Stimulated activated CD4-positive, alpha-beta T cell treated with anti-CD3 and anti-CD28 coated beads, Interleukin-2, amount 100 ng/mL, for 24 hours (primary cell): ENCODE data around the gene LGR6.
A peak's percentile ranks its signal among the peaks of the same experiment; 100 is the strongest.
"Not testable (repeated sequence)": the region's sequence is repeated elsewhere in the genome, so short reads cannot be mapped to it uniquely, and the experiment has no call there.

Experiments used
- DNase-seq, 2 donors: peaks; one replicate each; pipeline ENCODE4 v3.0.0-alpha.2; 2020

LGR6 gene

DNA sequence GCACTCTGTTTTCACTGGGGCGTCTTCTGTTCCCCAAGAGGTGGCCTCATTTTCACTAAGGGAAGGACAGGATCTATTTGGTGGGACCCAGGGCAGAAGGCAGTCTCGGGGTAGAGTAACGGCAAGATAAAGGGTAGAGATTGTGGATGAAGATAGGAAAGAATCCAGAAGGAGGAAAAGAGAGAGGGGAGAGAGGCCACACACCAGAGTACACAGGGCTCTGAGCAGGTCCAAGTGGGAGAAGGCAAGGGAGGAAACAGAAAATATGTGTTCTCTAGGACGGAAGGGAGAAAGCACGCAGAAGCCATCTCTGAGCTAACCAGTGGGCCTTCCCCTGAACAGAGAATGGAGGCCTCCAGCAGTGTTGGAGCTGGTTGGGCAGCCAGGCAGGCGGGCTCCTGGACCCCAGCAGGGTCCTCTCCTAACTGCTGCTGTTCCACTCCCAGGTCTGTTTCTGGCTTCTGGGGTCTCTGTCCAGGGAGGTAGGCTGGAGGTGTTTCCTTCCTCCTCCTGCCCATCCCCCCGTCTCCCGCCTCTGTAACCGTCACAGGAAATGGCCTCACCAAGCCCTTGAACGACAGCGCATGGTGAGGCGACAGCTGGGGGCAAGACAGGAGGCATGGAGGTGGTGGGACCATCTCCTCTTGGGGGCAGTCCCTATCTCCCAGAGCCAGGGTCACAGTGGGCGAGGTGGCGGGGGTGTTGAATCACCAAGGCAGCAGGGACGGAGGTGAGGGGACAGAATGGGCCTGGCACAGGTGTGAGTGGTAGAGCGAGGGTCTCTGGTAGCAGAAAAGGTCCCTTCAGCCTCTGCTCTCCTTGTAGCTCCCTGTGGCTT lies 33.8 kb upstream of the LGR6 start:
- peak; percentile 77 to 79 for DNase-seq

- DNase-seq = peak; percentile 91 to 92
Measured at GRCh38 chr1:202160377-202160940, 33.1 kb upstream of the LGR6 start, which contains the start of gene PTPN7. Gene PTPN7, minus strand, starts transcription at chr1:202160602. Its CDS starts 1,200 bp downstream, at chr1:202159402.

GRCh38 chr1:202161151-202162046 lies 32.2 kb upstream of the LGR6 start:
- peak in 1 of 2 donors; percentile 18 for DNase-seq

DNA sequence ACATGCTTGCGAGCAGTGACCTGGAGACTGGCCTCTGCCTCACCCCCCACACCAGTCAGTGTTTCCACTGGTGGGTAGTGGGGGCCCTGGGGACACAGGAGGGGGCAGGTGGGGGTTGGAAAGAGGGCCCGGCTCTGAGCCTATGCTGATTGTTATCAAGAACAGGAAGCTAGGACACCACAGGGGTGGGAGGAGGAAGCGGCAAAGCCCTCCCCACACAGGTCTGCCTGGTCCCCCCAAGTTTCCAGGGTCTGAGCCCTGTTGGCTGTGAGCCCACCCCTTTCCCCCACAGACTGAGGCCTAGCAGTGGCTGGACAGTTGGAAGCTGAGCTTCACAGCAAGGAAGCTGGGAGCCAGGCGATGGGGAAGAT lies 31.6 kb upstream of the LGR6 start:
- peak; percentile 65 to 70 for DNase-seq

- DNase-seq = peak; percentile 34 to 39
Measured at GRCh38 chr1:202162418-202163280, 30.9 kb upstream of the LGR6 start.

- no peak for DNase-seq
Measured at GRCh38 chr1:202163281-202164270, 30.0 kb upstream of the LGR6 start.

DNA sequence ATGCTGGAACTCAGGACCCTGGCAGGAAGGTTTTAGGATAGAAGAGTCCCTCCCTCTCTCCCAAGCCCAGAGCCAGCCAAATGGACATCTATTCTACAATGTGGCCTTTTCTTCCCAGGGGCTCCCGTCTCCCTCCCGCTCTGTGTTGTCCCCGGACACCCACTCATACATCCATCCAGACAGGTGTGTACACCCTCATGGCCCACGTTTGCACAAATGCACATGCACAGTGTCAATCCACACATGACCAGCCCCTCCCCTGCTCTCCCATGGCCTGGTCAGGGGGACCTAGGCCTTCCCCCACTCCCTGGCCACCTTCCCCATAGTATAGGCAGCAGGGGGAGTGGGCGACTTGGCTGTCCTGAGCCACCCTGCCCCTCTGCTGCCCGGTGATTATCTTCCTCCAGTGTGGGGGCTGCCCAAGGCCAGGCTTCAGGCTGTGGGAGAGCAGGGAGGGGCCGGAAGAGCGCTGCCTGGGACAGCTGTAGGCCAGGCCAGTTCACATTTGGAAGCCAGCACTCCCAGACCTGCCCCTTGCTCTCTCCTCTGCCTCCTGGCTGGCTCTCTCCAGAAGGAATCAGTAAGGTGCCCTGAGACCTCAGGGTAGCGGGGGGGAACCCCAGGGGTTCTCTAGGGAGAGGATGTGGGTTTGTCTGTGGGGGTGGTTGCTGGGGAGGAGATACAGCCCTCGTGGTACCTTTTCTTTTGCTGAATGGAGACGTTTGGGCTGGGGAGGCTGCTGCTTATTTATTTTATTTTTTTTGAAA lies 29.1 kb upstream of the LGR6 start:
- DNase-seq = peak; percentile 64 to 71

DNA sequence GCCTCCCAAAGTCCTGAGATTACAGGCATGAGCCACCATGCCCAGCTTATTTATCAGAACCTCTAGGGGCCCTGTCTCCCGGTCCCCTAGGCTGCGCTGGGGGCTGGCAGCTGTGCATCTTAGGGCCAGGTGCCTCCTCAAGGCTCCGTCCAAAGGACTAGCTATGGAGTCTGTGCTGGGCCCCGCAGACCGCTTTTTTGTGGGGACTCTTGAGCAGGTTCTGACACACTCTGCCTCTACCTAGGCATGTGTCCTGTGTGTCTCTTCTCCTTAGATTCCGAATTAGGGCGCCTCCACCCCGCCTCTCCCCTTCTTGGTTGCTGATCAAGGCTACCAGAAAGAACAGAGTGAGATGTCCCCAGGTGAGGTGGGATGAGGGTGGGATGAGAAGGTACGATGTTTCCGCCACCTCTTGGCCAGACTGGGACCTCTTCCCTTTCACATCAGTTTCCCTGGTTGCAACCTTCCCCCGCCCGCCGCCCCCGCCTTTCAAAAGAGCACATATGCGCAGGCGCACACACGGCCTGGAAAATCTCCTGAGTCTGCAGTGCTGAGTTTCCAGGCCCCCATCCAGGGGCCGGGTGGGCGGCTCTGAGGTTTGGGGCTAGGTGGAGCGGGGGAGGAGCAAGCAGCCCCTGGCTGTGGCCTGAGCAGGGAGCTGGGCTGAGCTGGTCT lies 28.2 kb upstream of the LGR6 start:
- peak; percentile 49 to 81 for DNase-seq

DNA sequence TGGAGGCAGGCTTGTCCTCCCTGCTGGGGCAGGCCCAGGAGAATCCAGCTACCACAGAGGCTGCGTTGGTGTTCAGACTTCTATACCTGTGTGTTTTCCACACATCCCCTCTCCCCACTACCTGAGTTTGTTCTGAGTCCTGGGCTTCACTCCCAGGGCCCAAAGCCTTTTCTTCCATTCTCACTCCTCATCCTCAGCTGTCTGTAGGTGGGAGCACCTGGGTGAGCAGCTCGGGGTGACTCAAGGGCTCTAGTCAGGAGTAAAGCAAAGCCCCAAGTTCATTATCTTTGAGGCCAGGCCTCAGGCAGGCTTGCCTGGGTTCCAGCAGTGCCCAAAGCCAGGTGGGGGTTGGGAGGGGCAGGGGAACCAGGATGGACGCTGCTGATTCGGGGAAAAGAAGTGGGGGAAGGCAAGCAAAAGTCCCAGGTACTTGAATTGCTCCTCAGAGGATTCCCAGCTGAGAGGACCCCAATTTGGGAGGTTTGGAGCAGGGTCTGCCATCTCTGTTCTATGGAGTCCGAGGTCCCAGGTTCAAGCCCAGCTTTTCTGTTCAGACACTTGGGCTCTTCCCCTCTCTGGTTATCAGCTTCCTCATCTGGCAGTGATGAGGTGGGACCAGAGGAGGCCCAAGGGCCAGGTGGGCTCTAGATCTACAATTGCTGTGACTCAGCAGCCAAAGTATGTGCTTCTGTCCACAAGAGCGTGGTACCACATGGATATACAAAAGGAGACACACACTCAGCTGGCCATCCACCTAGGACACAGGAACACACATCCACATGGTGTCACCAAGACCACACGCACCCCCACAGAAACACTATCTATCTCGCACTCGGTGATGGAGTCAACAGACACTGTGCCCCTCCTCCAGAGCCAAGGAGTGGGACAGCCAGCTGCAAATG lies 27.4 kb upstream of the LGR6 start:
- no peak for DNase-seq

DNA sequence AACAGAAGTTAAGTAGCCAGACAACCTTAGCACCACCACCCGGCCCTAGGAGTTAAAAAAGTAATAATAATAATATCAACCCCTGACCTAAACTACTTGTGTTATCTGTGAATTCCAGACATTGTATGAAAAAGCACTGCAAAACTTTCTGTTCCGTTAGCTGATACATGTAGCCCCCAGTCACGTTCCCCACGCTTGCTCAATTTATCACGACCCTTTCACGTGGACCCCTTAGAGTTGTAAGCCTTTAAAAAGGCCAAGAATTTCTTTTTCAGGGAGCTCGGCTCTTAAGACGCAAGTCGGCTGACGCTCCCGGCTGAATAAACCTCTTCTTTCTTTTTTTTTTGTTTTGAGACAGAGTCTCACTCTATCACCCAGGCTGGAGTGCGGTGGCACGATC lies 26.5 kb upstream of the LGR6 start:
- DNase-seq = not testable (repeated sequence)

GRCh38 chr1:202167708-202168415 lies 25.7 kb upstream of the LGR6 start:
- DNase-seq = no peak

- no peak for DNase-seq
Measured at GRCh38 chr1:202168861-202169260, 24.7 kb upstream of the LGR6 start.

- DNase-seq = no peak
Measured at GRCh38 chr1:202170726-202171125, 22.9 kb upstream of the LGR6 start.

DNA sequence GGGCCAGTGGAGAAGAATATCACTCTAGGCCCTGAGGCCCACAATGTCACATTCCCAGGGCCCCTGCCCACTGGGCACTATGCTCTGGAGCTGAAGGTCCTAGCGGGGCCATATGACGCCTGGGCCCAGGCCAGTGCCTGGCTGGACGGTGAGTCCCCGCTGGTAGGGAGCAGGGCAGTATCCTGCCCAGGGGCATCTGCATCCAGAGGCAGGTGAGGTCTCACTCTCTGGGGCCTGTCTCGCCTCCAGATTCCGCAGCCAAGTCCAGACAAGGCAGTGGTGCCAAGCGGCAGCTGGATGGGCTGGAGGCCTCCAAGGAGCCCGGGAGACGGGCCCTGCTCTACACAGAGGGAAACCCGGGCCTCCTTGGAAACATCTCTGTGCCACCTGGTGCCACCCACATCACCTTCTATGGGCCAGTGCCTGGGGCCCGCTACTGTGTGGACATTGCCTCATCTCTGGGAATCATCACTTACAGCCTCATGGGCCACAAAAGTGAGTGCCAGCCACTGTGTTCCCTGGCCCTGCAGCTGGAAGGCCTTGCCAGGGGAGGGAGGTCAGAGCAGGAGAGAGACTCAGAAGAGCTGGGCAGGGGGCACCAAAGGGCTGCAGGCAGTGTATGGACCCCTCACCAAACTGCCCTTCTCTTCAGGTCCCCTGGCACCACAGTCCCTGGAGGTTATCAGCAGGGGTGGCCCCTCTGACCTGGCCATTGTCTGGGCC lies 22.1 kb upstream of the LGR6 start:
- DNase-seq = no peak

GRCh38 chr1:202172015-202172355 lies 21.6 kb upstream of the LGR6 start:
- no peak for DNase-seq

DNA sequence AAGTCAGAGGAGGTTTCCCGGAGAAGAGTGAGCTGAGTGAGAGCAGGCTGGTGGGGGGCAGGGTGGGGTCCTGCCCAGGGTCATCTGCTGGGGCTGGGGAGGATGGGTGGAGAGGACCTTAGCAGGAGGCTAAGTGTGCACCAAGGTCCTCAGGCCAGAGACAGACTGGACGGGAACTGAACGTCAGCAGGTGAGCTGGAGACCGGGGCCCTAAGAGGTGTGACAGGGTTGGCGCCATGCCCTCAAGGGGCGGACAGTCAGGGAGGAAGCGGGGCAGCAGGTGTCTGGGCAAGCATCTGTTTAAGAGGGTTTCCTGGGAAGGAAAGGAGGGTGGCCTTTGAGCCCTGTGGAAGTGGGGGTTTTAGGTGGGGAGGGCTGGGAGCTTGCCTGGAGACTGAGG lies 19.6 kb upstream of the LGR6 start:
- no peak for DNase-seq
